HG02840 (cell line): ENCODE data around the gene ULBP3.
A peak's percentile ranks its signal among the peaks of the same experiment; 100 is the strongest.
"Not testable (repeated sequence)": the region's sequence is repeated elsewhere in the genome, so short reads cannot be mapped to it uniquely, and the experiment has no call there.

Experiments
- ATAC-seq: cut with Tn5 transposase; IDR thresholded peaks from one replicate; pipeline ENCODE4 v1.9.1; 2021; ENCODE audit warnings: mild to moderate bottlenecking, moderate library complexity, moderate number of reproducible peaks; ENCODE audit not compliant: unreplicated experiment, low FRiP score

The ULBP3 gene

GRCh38 chr6:150018846-150019580, 49.9 kb downstream of the ULBP3 start:
- ATAC-seq = no peak

GRCh38 chr6:150017186-150017521, 51.8 kb downstream of the ULBP3 start:
- not testable (repeated sequence) for ATAC-seq

GRCh38 chr6:150016324-150017185, 52.4 kb downstream of the ULBP3 start:
- peak; percentile 68 for ATAC-seq

GRCh38 chr6:150015281-150016001, 53.5 kb downstream of the ULBP3 start:
- ATAC-seq = not testable (repeated sequence)

GRCh38 chr6:150014623-150015280, 54.2 kb downstream of the ULBP3 start:
- not testable (repeated sequence) for ATAC-seq

GRCh38 chr6:150013785-150014622, 54.9 kb downstream of the ULBP3 start:
- not testable (repeated sequence) for ATAC-seq

- not testable (repeated sequence) for ATAC-seq
Observed at GRCh38 chr6:150012846-150013784, 55.8 kb downstream of the ULBP3 start.
